COLO668 (cell line): ENCODE measurements around the gene KATNBL1.
"Not testable (repeated sequence)": the region's sequence is repeated elsewhere in the genome, so short reads cannot be mapped to it uniquely, and the experiment has no call there.

Source experiments
- DNase-seq: peaks from one replicate; lab custom pipeline; 2025; ENCODE audit not compliant: unreplicated experiment; lab: John Stamatoyannopoulos, UW

The KATNBL1 gene

DNA sequence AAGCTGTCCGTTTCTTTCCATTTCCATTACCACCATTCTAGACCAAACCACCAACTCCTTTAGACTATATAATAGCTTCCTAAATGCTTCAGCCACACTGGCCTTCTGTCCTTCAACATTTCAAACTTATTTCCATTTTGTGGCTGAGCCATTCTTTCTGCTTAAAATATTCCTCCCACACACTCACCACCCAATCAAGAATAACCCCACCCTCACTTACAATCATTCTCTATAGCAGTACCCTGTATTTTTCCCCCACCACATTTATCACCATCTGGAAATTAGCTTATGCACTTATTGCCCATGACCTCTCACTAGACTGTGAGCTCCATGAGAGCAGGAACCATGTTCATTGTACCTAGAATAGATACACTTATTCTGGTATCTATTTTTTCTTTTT is 6.6 kb downstream of the KATNBL1 start:
- no peak for DNase-seq

GRCh38 chr15:34193272-34193671 is 16.6 kb downstream of the KATNBL1 start:
- not testable (repeated sequence) for DNase-seq

- no peak for DNase-seq
Measured at GRCh38 chr15:34188711-34189110, 21.2 kb downstream of the KATNBL1 start.

DNA sequence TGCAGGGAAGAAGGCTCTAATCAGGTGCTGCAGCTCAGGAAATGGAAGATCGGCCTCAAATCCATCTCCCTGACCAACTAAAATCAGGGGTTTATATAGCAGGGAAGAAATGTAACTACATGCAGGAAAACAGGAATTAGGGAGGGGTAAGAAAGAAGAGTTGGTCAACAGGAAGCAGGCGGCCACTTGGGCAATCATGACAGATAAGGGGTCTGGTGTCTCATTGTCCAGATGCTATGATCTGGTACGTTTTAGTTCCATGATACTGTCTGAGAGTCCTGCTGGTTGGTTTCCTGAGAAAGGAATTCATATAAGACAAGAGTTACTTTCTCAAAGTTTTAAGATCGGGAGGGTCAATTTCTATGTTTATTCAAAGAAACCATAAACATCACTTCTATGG is 24.2 kb downstream of the KATNBL1 start:
- DNase-seq = no peak

DNA sequence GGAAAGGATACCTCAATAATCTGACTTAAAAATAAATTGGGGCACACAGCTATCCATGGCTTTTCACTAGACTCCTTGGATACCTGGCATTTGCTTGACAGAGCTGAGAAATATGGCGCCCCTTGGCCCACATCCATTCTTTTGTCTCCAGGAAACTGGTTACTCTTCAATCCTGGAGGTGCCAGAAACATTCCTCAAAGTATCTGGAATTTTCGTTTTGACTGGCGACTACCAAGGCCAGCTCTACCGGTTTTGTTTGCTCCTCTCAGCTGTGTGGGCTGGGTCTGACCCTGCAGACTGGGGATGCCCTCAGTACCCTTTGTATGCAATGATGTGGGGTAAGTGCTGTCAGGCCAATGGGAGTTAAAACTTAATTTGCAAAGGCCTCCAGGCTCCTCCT is 27.0 kb downstream of the KATNBL1 start:
- DNase-seq = no peak

DNA sequence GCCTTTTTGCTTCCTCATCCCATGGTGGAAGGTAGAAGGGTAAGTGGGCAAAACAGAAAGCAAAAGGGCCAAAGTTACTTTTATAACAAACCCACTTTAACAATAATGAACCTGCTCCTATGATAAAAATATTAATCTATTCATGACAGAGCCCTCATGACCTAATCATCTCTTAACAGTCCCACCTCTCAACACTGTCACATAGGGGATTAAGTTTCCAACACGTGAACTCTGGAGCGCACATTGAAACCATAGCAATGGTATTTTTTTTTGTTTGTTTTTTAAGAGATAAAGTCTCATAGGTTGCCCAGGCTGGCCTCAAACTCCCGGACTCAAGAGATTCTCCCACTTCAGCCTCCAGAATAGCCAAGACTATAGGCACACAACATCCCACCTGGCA is 30.7 kb downstream of the KATNBL1 start:
- DNase-seq = no peak

GRCh38 chr15:34165987-34166573 is 43.8 kb downstream of the KATNBL1 start:
- DNase-seq = not testable (repeated sequence)

DNA sequence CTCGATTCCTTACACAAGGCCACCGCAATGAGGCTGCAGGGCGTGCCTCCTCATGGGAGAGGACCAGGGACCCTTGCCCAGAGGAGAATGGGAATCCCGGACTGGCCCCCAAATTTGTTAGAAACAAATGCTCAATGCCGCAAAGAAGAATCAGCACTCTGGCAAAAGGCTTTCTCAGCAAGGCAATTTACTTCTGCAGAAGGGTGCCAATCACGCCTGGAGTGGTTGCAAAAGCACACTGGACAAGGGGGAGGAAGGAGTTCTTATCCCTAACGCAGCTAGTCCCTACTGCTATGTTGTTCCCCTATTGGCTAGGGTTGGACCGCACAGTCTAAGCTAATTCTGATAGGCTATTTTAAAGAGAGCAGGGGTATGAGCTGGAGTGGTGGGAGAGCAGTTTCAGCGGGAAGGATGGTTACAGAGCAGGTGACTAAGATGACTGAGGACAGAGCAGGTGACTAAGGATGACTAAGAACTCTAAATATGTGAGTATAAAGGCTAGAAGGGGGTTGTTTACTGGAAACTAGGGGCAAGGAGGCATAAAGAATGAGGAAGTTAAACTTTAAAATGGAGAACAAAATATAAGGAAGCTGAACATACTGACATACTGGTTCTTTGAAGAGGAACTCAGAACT is 48.5 kb downstream of the KATNBL1 start:
- no peak for DNase-seq

DNA sequence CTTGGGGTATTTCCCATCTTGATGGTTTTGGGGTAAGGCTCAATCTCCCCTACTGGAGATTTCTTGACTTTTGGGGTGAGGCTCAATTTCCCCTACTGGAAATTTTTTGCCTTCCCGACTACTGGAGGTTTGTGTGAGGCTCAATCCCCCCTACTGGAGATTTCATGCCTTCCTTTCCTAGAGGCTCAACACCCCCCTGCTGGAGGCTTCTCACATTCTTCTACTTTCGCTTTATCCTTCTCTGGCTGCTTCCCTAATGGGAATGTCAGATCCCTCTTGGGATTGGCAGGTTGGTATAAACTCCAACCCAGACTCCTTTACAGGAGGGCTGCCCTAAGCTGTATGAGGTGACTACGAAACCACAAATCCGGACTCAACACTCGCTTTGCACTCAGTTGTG is 49.2 kb downstream of the KATNBL1 start:
- no peak for DNase-seq

DNA sequence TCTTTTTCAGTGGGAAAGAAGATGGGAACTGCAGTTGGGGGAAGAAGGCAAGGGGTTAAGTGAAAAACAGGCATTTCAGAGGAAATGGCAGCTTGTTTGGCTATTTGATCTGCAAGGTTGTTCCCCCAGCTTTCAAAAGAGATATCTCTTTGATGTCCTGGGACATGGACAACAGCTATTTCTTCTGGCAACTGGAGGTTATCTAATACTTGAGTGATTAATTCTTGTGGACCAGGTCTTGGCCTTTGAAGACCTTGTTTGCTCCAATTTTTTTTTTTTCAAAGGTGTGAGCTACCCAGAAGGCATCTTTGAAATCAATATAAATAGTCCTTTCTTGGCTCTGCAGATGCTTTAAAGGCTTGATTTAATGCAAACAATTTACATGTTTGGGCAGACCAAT is 51.5 kb downstream of the KATNBL1 start:
- no peak for DNase-seq

DNA sequence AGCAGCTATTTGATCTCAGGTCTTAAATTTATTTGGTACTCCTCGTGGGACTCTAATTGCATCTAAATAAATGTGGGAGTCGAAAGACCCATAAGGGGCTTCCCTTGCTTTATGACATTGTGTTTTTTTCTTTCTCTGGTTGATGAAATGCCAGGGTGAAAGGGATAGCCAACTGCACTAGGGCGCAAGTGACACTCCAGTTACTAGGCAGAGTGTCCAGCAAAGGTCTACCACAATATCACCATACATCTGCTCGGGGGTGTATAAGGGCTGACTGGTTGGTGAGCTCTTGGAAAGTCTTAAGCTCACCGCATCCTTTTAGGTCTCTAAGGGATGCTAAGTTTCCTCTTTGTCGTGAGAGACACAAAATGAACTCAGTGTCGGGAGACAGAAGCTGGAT is 54.0 kb downstream of the KATNBL1 start:
- DNase-seq = no peak

DNA sequence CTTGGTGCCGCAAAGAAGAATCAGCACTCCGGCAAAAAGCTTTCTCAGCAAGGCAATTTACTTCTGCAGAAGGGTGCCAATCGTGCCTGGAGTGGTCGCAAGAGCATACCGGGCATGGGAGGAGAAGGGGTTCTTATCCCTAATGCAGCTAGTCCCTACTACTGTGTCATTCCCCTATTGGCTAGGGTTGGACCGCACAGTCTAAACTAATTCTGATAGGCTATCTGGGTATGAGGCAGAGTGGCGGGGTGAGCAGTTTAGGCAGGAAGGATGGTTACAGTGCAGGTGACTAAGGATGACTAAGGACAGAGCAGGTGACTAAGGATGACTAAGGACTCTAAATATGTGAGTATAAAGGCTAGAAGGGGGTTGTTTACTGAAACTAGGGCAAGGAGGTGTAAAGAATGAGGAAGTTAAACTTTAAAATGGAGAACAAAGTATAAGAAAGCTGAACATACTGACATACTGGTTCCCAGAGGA is 55.1 kb downstream of the KATNBL1 start:
- no peak for DNase-seq

GRCh38 chr15:34147371-34148140 is 62.3 kb downstream of the KATNBL1 start:
- no peak for DNase-seq

DNA sequence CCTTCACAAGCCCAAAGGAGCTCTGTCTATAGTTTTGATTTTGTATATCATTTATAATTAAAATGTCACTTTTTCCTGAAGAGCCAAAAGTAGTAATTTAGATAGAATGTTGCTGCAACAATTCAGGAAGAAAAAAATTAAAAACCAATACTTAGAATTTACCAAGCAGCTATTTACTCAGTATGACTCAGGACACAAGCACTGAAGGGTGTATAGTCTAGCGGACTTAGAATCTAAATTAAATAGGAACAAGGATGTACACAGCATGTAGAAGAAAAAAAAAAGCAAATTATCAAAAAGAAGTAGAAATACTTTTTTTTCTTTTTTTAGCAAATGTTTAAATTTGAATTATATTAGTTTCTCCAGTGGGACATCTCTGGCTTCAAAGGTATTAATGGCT is 76.4 kb downstream of the KATNBL1 start:
- DNase-seq = no peak

GRCh38 chr15:34132881-34133280 is 77.0 kb downstream of the KATNBL1 start:
- no peak for DNase-seq

DNA sequence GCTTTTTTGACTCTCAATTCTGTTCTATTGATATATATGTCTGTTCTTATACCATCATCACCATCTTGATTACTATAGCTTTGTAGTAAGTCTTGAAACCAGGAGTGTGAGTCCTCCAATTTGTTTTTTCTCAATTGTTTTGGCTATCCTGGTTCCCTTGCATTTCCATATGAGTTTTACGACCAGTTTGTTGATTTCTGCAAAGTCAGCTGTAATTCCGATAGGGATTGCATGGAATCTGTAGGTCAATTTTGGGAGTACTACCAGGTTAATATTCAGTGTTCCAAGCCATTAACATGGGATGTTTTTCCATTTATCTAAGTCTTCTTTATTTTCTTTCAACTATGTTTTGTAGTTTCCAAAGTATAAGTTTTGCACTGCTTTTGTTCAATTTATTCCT is 81.0 kb downstream of the KATNBL1 start:
- DNase-seq = no peak

GRCh38 chr15:34126522-34126921 is 83.4 kb downstream of the KATNBL1 start:
- no peak for DNase-seq

- DNase-seq = no peak
Measured at GRCh38 chr15:34125945-34126344, 84.0 kb downstream of the KATNBL1 start.

DNA sequence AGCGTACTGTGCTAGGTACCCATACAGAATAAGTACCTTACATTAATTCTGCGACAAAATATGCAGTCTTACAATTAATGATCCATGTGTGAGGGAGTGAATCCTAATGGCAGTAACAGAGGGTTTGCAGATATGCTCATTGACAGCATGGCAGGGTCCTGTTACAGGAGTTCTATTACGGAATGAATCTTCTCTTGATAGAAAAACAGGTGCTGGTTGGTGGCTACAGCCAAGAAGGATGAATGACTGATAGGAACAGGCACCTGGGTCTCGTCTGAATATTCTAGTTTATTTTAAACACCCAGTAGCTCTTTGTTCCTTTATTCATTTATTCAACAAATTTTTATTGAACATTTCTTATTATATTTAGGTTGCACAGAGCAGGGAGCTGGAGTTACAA is 85.2 kb downstream of the KATNBL1 start:
- no peak for DNase-seq

DNA sequence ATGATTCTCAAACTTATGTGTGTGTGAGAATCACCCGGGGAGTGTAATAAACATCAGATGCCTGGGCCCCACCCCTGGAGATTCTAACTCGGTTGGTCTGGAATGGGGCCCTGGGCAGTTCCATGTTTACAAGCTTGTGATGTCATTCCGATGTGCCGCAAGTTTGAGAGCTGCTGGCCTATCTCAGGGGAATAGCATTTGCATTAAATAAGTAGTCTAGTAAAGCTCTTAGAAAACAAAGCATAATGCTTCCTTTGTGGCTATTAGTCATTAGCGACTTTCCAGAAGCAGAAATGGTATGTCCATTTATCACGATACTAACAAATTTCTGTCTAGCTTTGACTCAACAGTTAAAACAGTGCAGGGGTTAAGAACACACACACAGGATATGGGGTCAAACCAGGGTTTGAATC is 87.1 kb downstream of the KATNBL1 start:
- DNase-seq = no peak

DNA sequence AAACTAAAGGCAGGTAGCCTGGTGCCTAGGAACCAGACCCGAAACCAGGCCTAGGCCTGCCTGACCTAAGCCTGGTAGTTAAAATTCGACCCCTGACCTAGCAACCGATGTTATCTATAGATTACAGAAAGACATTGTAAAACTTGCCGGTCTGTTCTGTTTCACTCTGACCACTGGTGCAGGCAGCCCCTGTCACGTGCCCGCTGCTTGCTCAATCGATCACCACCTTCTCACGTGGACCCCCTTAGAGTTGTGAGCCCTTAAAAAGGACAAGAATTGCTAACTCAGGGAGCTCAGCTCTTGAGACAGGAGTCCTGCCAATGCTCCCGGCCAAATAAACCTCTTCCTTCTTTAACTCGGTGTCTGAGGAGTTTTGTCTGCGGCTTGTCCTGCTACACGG is 88.1 kb downstream of the KATNBL1 start:
- not testable (repeated sequence) for DNase-seq

DNA sequence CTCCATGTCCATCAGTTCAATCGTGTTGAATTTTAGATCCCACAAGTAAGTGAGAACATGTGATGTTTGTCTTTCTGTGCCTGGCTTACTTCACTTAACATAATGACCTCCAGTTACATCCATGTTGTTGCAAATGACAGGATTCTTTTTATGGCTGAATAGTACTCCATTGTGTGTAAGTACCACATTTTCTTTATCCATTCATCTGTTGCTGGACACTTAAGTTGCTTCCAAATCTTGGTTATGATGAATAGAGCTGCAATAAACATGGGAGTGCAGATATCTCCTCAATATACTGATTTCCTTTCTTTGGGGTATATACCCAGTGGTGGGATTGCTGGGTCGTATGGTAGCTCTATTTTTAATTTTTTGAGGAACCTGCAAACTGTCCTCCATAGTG is 89.5 kb downstream of the KATNBL1 start:
- DNase-seq = not testable (repeated sequence)
